GM21447 (cell line): ENCODE measurements around the gene ABCD4.

Experiments
- ATAC-seq: cut with Tn5 transposase; IDR thresholded peaks from one replicate; pipeline ENCODE4 v1.9.1; 2021; ENCODE audit not compliant: unreplicated experiment

Gene ABCD4

DNA sequence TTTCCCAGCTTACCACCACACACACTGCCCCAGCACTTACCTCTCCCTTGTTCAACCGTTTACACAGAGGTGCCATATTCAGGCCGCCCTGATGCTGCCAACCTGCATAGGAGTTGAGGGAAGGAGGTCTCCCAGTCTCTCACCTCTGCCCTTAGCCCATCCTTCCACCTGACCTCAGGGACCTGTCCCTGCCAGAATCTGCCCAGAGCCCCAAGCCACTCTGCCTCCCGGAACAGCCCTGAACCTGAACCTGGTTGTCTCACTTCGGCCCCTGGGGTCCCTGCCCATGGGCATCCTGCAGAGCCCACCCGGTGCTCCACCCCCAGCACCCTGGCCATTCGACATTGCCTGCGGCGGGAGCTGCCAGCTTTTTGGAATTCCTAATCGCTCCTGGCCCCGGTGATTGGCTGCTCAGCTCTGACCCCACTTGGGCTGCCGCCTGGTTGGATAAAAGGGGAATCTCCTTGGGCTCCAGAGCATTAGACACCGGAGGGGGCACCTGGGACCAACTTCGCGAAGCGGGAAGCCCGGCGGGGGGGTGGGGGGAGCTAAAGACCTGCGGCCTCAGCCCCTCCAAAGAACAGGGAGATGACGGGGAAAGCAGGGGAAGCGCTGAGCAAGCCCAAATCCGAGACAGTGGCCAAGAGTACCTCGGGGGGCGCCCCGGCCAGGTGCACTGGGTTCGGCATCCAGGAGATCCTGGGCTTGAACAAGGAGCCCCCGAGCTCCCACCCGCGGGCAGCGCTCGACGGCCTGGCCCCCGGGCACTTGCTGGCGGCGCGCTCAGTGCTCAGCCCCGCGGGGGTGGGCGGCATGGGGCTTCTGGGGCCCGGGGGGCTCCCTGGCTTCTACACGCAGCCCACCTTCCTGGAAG is 63.5 kb downstream of the ABCD4 start, which contains the start of gene VSX2:
VSX2 (plus strand) TSS at position 476 of the 874 bp plus-strand sequence; CDS start at position 589, 113 bp downstream.
- no peak for ATAC-seq

GRCh38 chr14:74237441-74237840 is 65.3 kb downstream of the ABCD4 start:
- no peak for ATAC-seq
